GM12873 (cell line): ENCODE measurements around the gene DDX4.

ENCODE experiments used
- CTCF ChIP-seq: IDR thresholded peaks from 2 replicates; pipeline ENCODE4 v1.5.1; 2012; ENCODE audit warnings: low read depth, mild to moderate bottlenecking, moderate library complexity, low read length, control low read depth; ENCODE audit not compliant: insufficient read depth; ENCODE audit errors: missing control alignments

Gene DDX4

GRCh38 chr5:55713871-55714270 lies 24.0 kb upstream of the DDX4 start:
- no peak for TF ChIP-seq CTCF

- TF ChIP-seq CTCF, result no peak
These were observed 23.5 kb upstream of the DDX4 start for GRCh38 chr5:55714339-55714738.

- no peak for TF ChIP-seq CTCF
These were observed 23.1 kb upstream of the DDX4 start for GRCh38 chr5:55714749-55715148.

- TF ChIP-seq CTCF, result no peak
These were observed 22.3 kb upstream of the DDX4 start for GRCh38 chr5:55715519-55716078.

GRCh38 chr5:55720188-55720703 lies 17.6 kb upstream of the DDX4 start:
- no peak for TF ChIP-seq CTCF

- TF ChIP-seq CTCF, result no peak
These were observed 13.6 kb upstream of the DDX4 start for GRCh38 chr5:55724281-55724680.

GRCh38 chr5:55731848-55732247 lies 6.0 kb upstream of the DDX4 start:
- no peak for TF ChIP-seq CTCF
